AG04450 (cell line): ENCODE data around the gene POU6F2. TPM values are rescaled to one million over a fixed set of nuclear protein-coding genes. Genes with fewer than 3 reads are reported as not detected.

Experiments used
- CTCF ChIA-PET: fragments of 300-600, 350-600 bp; formaldehyde crosslinking; extraction: SDS; loops from one replicate; lab custom pipeline; 2022; ENCODE audit warnings: antibody characterized with exemption, inconsistent platforms; lab: Charles Lee
- POLR2A ChIA-PET: fragments of 350-600 bp; formaldehyde crosslinking; extraction: SDS; loops from one replicate; lab custom pipeline; 2021; ENCODE audit warnings: antibody characterized with exemption, inconsistent platforms; lab: Yijun Ruan, JAX
- DNase-seq: peaks from one replicate; pipeline ENCODE4 v3.0.0-alpha.2; 2011; ENCODE audit warnings: low read depth, low spot score
- H3K27ac ChIP-seq: one replicate; pipeline ENCODE4 v1.5.1; 2012; ENCODE audit warnings: low read depth, low read length, control low read depth
- H3K27me3 ChIP-seq: one replicate; pipeline ENCODE4 v1.6.0; 2012; ENCODE audit warnings: low read length; ENCODE audit not compliant: control insufficient read depth, insufficient read depth
- H3K4me3 ChIP-seq: 2 replicates; pipeline ENCODE4 v1.5.1; 2011; ENCODE audit warnings: mild to moderate bottlenecking, low read depth, low read length, control low read depth
- H3K9me3 ChIP-seq: 2 replicates; pipeline ENCODE4 v1.5.1; 2012; ENCODE audit warnings: low read length; ENCODE audit not compliant: control insufficient read depth, insufficient read depth
- CTCF ChIP-seq: IDR thresholded peaks from 2 replicates; pipeline ENCODE4 v1.5.1; 2011; ENCODE audit warnings: low read depth, low read length, control low read depth, inconsistent platforms
- polyA plus RNA-seq: library from polyadenylated mRNA; depleted of rRNA; stranded (reverse); fragments of >200 nt; gene quantifications from 2 replicates; pipeline ENCODE4 v1.2.3, GENCODE V29; 2011

Gene POU6F2
- polyA plus RNA-seq, 1 experiment: not detected

GRCh38 chr7:39088730-39089593, 111.3 kb downstream of the POU6F2 start:
- H3K27ac ChIP-seq: no peak overlapping the region
- DNase-seq: no peak
- peaks cover 2% of the 10 kb centered on the region for H3K27me3 ChIP-seq
- POLR2A ChIA-PET: no interaction called here
- no peak for TF ChIP-seq CTCF
- CTCF ChIA-PET: no interaction called here
- no peak overlapping the region for H3K4me3 ChIP-seq
- H3K9me3 ChIP-seq: no peaks in the 10 kb centered on the region

GRCh38 chr7:39091145-39091544, 113.4 kb downstream of the POU6F2 start:
- ChIA-PET POLR2A (no interaction called here), CTCF (no interaction called here)
- no peak overlapping the region for H3K4me3 ChIP-seq
- no peak overlapping the region for H3K27ac ChIP-seq
- no peaks in the 10 kb centered on the region for H3K9me3 ChIP-seq
- TF ChIP-seq CTCF: no peak
- no peak for DNase-seq
- no peaks in the 10 kb centered on the region for H3K27me3 ChIP-seq

GRCh38 chr7:39091774-39092173, 114.1 kb downstream of the POU6F2 start:
- Histone ChIP-seq H3K9me3 (no peaks in the 10 kb centered on the region), H3K4me3 (no peak overlapping the region), H3K27ac (no peak overlapping the region), H3K27me3 (no peaks in the 10 kb centered on the region)
- no peak for DNase-seq
- no peak for TF ChIP-seq CTCF
- POLR2A ChIA-PET: no interaction called here
- CTCF ChIA-PET: interaction anchor here (1.4 kb wide), 1 partner anchor 12 kb away, joined by 3 read pairs; no protein-coding TSS in a partner anchor

- H3K27me3 ChIP-seq: no peaks in the 10 kb centered on the region
- ChIA-PET CTCF (no interaction called here), POLR2A (no interaction called here)
- no peak for DNase-seq
- no peak overlapping the region for H3K27ac ChIP-seq
- TF ChIP-seq CTCF: no peak
- H3K9me3 ChIP-seq: no peaks in the 10 kb centered on the region
- no peak overlapping the region for H3K4me3 ChIP-seq
Measured at GRCh38 chr7:39094731-39095130, 117.0 kb downstream of the POU6F2 start.

- H3K9me3 ChIP-seq: no peaks in the 10 kb centered on the region
- no peak overlapping the region for H3K4me3 ChIP-seq
- no peaks in the 10 kb centered on the region for H3K27me3 ChIP-seq
- CTCF ChIA-PET: no interaction called here
- H3K27ac ChIP-seq: no peak overlapping the region
- POLR2A ChIA-PET: no interaction called here
- no peak for TF ChIP-seq CTCF
- no peak for DNase-seq
Measured at GRCh38 chr7:39095875-39096619, 118.3 kb downstream of the POU6F2 start.
